Measurements from ENCODE around the gene CXCL14. TPM values are rescaled to one million over a fixed set of nuclear protein-coding genes. Genes with fewer than 3 reads are reported as not detected.

The CXCL14 gene
- total RNA-seq (2014; rRNA removed; shearing (Covaris generic)): not detected in 2 replicates

- no peak for DNase-seq (ENCODE audit: low spot score)
These were observed at the start of gene CXCL14 for GRCh38 chr5:135578685-135579341. Gene CXCL14, minus strand, starts transcription at chr5:135578991. Its CDS starts 213 bp downstream, at chr5:135578778.

GRCh38 chr5:135626636-135627035, 47.8 kb upstream of the CXCL14 start:
- DNase-seq (ENCODE audit: low spot score): no peak

DNA sequence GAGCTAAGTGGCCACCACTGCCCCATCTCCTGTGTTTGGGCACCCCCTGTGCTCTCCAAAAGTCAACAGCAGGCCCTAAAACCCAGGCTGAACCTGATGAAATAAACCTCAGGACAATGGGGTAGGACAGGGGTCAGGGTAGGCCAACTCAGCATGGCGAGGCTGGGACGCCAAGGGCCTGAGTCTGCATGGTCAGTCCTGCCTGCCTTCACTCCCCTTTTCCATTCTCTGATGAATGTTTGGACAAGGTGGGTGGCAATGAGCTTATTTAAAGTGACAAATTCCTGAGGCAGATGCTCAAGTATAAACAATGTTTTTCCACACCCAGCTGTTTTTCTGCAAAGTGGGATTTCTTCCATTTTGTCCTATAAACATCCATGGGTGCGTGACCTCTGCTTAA, 47.2 kb upstream of the CXCL14 start:
- DNase-seq (ENCODE audit: low spot score): no peak

GRCh38 chr5:135625486-135625885, 46.7 kb upstream of the CXCL14 start:
- no peak for DNase-seq (ENCODE audit: low spot score)

- no peak for DNase-seq (ENCODE audit: low spot score)
These were observed 46.3 kb upstream of the CXCL14 start for GRCh38 chr5:135625061-135625460.

DNA sequence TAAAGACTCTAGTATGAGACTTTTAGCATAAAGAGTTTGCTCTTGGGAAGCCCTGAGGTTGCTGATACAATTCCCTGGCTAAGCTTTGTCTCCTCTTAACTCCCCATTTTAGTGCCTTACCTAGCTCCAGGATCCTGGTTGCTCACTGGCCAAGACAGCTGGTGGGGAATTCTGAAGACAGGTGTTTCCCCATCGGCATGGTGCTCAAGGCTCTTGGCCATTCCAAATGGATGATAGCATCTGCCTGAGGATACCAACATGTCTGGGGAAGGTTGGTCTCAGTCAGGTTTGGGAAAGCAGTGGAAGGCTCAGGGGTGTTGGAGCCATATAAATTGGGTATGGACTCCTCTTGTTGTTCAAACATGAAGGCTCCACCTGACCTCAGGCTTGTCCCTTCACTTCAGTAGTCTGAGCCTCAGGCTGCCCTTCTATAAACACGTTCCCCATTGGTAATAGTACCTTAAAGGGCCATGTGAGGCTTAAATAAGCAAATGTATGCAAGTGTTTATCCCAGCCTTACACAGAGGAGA, 44.5 kb upstream of the CXCL14 start:
- DNase-seq (ENCODE audit: low spot score): no peak

DNA sequence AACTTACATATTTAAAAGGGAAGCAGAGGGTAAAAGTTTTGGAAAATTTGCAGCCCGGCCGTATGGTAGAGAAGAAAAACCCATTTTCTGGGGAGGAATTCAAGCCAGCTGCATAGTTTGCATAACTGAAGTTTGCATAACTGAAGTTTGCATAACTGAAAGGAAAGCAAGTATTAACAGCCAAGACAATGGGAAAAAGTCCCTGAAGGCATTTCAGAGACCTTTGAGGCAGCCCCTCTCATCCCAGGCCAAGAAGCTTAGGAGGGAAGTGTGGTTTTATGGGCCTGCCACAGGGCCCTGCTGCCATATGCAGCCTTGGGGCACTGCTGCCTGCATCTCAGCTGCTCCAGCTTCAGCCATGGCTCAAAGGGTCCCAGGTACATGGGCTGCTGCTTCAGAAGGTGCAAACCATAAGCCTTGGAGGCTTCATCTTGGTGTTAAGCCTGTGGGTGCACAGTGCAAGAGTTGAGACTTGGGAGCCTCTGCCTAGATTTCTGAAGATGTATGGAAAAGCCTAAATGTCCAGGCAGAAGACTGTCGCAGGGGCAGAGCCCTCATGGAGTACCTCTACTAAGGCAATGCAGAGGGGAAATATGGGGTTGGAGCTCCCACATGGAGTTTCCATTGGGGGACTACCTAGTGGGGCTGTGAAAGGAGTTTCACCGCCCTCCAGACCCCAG, 36.9 kb upstream of the CXCL14 start:
- no peak for DNase-seq (ENCODE audit: low spot score)

GRCh38 chr5:135615171-135615570, 36.4 kb upstream of the CXCL14 start:
- DNase-seq (ENCODE audit: low spot score): no peak

- DNase-seq (ENCODE audit: low spot score): no peak
These were observed 31.2 kb upstream of the CXCL14 start for GRCh38 chr5:135609981-135610380.

GRCh38 chr5:135608761-135609443, 30.1 kb upstream of the CXCL14 start:
- DNase-seq (ENCODE audit: low spot score): no peak

DNA sequence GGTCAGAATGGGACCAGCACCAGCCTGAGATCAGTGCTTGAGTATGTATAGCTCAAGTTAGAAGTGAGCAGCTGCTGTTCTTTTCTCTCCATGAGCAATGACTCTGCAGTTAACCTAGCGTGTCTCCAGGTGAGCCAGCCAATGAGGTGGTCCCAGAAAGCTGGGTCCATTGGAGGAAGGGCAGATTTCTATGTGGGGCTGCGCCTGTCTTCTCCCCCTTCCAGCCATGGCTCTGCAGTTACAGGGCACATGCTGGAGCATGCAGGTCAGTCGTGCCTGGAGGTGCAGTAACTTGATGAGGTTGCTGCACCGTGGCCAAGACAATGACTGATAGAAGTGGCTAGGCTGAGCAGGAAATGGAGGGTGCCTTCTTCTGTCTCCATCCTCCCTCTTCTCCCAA, 29.6 kb upstream of the CXCL14 start:
- no peak for DNase-seq (ENCODE audit: low spot score)

- DNase-seq (ENCODE audit: low spot score): no peak
These were observed 27.6 kb upstream of the CXCL14 start for GRCh38 chr5:135606431-135606830.

DNA sequence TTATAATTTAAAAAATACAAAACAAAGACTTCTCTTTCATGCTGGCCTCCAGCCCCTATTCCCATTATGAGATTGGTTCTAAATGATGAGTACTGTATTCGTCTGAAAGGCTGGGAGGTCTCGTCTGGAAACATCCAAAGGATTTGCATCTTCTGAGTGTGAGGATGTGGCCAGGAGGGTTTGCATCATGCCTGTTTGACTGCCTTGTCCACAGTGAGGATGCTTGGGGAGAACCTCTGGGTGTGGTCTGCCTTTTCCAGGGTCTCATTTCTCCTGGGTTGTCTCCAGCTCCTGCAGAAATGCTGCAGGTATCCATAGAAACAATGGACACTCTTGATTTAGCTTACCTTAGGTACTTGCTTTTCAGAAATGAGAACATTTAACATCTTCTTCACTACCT, 26.4 kb upstream of the CXCL14 start:
- no peak for DNase-seq (ENCODE audit: low spot score)

GRCh38 chr5:135604056-135604455, 25.3 kb upstream of the CXCL14 start:
- no peak for DNase-seq (ENCODE audit: low spot score)

DNA sequence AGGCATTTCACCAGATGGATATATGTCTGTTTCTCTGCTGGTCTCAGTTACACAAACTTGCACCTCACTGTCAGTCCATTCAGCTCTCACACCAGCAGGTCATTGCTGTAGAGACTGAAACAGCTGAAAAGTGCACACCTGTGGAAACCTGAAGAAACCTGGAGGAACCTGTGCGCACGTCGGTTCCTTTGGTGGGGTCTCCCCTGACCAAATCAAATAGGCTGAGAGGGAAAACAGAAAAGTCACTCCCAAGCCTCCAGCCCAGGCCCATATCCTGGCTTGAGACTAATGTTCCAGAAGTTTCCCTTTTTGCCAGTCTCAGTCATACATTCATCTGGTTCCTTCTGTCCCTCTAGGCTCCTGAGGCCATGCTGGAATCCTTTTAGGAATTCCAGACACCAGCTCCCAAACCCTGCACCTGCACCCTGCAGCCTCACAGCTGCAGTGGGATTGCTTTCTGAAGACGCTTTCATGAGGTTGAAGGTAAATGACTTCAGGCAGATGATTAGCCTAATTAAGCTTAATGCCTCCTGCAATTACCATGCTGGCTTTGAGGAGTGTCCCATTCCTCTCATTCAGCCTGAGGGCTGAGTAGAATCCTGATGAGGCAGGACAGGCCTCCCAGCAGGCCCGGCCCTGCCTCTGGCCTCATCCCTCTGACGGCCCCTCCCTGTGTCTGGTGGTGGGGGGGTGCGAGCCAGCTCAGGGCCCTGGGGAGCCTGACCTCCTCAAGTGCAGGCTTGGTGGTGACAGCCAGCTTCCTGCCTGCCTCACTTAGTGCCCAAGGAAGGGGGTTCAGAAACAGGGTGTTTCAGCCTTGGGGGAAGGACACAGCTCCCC, 24.3 kb upstream of the CXCL14 start:
- no peak for DNase-seq (ENCODE audit: low spot score)

- no peak for DNase-seq (ENCODE audit: low spot score)
These were observed 22.7 kb upstream of the CXCL14 start for GRCh38 chr5:135601466-135601865.

DNA sequence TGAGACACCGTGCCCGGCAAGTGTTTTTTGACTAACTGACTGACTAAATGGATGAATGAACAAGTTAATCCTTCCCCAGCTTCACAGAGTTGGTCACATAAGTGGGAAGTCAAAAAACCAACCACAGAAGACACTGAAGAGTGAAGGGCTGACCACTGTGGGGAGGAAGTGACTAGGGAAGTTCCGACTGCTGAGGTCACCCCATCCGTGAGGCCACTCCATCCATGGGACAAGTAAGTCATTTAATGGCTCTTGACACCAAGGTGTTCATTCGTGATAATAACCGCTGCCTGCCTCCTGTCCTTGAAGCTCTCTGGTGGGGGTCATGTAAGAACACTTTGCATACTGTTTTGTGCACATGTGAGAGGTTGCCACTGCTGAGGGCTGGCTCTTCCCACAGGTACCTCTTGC, 22.2 kb upstream of the CXCL14 start:
- no peak for DNase-seq (ENCODE audit: low spot score)

- no peak for DNase-seq (ENCODE audit: low spot score)
These were observed 21.4 kb upstream of the CXCL14 start for GRCh38 chr5:135600152-135600570.

DNA sequence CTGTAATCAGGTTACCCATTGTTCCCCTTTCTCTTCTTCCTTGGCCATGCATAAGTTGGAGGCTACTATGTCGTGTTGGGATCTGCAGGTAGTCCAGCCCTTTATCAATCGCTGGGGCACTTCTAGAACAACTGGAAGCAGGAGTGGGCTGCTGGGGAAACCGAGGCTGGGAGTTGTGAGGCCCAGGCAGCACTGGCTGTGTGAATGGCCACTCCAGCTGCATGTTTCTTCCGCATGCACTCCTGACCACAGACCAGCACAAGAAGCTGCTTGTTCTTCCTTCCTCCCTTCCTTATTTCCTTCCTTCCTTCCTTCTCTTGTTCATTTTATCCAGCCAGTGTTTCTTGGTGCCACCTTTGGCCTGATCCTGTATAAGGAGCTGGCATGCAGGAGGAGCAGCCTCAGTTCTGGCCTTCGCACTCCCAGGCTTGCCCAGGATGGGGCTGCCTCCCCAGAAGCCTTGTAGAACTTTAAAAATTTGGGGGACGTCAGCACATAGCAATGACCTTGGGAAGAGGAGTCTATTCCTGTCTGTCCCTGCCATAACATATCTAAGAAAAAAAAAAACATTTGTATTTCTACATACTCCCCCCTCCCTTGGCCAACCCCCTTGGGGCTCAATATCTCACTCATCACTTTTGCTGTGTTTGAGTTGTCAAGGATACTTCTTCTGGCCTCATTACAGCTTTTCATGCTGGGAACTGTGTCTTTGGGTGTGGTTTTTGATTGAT, 20.8 kb upstream of the CXCL14 start:
- no peak for DNase-seq (ENCODE audit: low spot score)

DNA sequence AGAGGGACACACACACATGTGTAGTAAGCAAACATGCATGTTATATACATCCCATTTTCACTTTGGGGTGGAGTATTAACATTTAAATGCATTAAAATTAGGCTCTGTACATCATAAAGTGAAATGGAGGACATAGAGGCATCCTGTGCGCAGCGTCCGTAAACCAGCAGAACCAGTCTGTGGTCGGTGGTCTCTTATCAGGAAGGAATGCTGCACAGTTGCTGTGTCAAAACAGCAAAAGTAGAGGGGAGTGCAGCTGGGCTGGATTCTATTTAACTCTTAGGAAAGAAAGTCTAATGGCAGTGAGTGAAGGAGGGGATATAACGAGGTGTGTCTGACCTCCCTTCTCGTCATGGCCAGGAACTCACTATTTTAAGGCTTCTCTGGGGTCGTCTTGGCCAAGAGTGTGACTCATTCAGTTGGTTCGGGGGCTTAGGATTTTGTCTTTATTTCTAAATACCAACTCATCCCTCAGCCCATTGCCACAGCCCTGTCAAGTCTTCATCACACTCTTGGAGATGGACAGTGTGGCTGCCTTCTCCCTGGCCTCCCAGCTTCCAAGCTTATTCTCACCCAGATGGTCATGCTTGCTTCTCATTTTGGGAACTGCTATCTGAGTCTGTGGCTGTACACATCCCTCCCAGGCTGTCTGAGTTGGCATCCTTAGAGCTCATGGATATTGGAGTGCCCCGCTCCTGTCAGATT, 20.1 kb upstream of the CXCL14 start:
- DNase-seq (ENCODE audit: low spot score): no peak

All from A172 (cell line).